GM12891 (cell line): ENCODE data around the gene ATG10.

Experiments
- PAX5 ChIP-seq: IDR thresholded peaks from 2 replicates; pipeline ENCODE4 v1.6.1; 2011; ENCODE audit warnings: low read length, moderate library complexity, mild to moderate bottlenecking; ENCODE audit not compliant: insufficient read depth, severe bottlenecking
- POLR2A ChIP-seq: IDR thresholded peaks from 2 replicates; pipeline ENCODE4 v1.6.1; 2011; ENCODE audit warnings: low read depth, low read length, control low read depth
- POLR2AphosphoS5 ChIP-seq: IDR thresholded peaks from 2 replicates; pipeline ENCODE4 v1.6.1; 2011; ENCODE audit warnings: low read depth, low read length, control low read depth
- POU2F2 ChIP-seq: IDR thresholded peaks from 2 replicates; pipeline ENCODE4 v1.6.1; 2011; ENCODE audit warnings: low read depth, mild to moderate bottlenecking, control low read depth, low read length, moderate library complexity

DNA sequence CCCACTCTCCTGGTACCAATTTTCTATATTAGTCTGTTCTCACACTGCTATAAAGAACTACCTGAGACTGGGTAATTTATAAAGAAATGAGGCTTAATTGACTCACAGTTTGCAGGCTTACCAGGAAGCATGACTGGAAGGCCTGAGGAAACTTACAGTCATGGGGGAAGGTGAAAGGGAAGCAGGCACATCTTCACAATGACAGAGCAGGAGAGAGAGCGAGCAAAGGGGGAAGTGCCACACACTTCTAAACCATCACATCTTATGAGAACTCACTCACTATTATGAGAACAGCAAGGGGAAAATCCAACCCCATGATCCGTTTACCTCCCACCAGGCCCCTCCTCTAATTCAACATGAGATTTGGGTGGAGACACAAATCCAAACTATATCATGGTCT lies 72.2 kb downstream of the ATG10 start:
- no peak for TF ChIP-seq POU2F2
- TF ChIP-seq POLR2A, result no peak
- no peak for TF ChIP-seq PAX5
- no peak for TF ChIP-seq POLR2AphosphoS5
